Right cardiac atrium (tissue), 5 donors: Measurements from ENCODE around the gene CYP26B1. TPM values are rescaled to one million over a fixed set of nuclear protein-coding genes. Genes with fewer than 3 reads are reported as not detected.

ENCODE experiments used
- ATAC-seq, 2 donors: fragments of 200-7000 bp; cut with Tn5 transposase; one replicate each; pipeline versions ENCODE4 v1.8.0 to v1.9.1; 2020; ENCODE audit warnings: moderate library complexity in 2 of 2, mild to moderate bottlenecking in 1 of 2
- DNase-seq, 3 donors: peaks; one replicate each; pipeline ENCODE4 v3.0.0-alpha.2; 2020
- H3K27ac ChIP-seq: one replicate; pipeline ENCODE4 v1.5.1; 2013; ENCODE audit warnings: mild to moderate bottlenecking, low read length, control low read depth, moderate library complexity
- H3K27me3 ChIP-seq: one replicate; pipeline ENCODE4 v1.6.1; 2013; ENCODE audit not compliant: control insufficient read depth, insufficient read depth
- H3K4me1 ChIP-seq: one replicate; pipeline ENCODE4 v1.6.1; 2013; ENCODE audit warnings: low read length; ENCODE audit not compliant: control insufficient read depth, insufficient read depth
- H3K4me3 ChIP-seq: one replicate; pipeline ENCODE4 v1.5.1; 2013; ENCODE audit warnings: low read length, control low read depth
- H3K9me3 ChIP-seq: one replicate; pipeline ENCODE4 v1.6.1; 2013; ENCODE audit warnings: low read length; ENCODE audit not compliant: control insufficient read depth
- WGBS: extraction: QIAGEN DNeasy Blood & Tissue Kit; methylation state at CpG from one replicate; pipeline ENCODE4 v1.1.7; 2013; 5-methylcytosine and 5-hydroxymethylcytosine counted together
- intact Hi-C, 4 donors: fragments of 100-400 bp; cut with DNase I; formaldehyde crosslinking; loops; one replicate each; pipeline versions ENCODE4 v1.11.0 to v1.14.0; 2022 to 2023
- polyA plus RNA-seq: library from polyadenylated mRNA; stranded (reverse); fragments of 200-250 nt; gene quantifications from one replicate; pipeline ENCODE4 v1.2.3, GENCODE V29; 2013
- total RNA-seq, 4 donors: library from RNA; stranded (reverse); fragmentation: NEBNext Ultra II Directional; extraction: Animal tissue kit (Norgen Biotek cat#: 25700); gene quantifications; one replicate each; pipeline ENCODE4 v1.2.1, GENCODE V29; 2021
- donor health status: healthy with polysubstance abuse.
- donor health status: DM: no; HTN: yes; CAD: no.
- donor health status: DM: no; HTN: no; CAD: no.
- donor health status: DM: no; HTN: yes; CAD: no; lungs with severe emphysema.
- donor health status: DM: yes; HTN: yes; CAD: no.

The CYP26B1 gene
- total and polyA plus RNA-seq, 5 donors, result 5.1 to 30.9 (median 7.2) TPM

DNA sequence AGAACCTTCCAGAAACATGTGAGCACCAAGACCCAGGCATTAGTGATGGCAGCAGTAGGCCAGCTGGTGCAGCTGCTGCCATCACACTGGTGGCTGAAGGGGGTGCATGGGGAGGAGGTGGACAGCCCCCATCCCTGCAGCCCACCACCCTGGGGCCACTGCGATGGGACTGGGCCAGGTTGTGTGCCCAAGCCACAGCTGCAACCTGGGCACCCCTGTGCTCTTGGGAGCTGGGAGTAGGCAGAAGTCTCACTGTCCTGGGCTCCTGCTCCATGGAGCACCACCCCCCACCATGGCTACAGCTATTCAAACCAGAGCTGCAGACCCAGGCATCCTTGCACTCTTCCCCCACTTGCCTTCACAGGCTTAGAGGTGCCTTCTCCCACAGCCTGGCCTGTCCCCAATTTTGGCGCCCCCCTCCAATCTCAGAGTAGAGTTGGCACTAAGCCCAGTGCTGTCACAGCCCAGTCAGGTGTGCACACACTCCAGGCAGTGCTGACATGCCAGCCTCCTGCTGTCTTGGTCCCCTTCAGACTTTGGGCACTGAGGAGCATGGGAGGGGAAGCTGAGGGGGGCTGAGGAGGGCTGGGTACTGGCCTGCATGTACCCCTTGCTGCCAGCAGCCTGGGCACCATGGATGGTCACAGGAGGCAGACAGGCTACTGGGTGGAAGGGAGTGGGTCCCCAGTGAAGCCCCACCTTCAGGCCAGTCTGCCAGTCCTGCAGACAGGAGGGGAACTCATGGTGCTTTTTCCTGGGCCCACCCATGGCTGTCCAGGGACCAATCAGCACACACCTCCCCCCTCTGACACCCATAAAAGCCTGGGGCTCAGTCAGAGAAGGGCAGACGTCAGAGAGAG lies 67.1 kb downstream of the CYP26B1 start:
- H3K4me1 ChIP-seq, result no peaks in the 10 kb centered on the region
- no peak overlapping the region for H3K27ac ChIP-seq
- ATAC-seq (no peak), DNase-seq (no peak)
- H3K27me3 ChIP-seq, result no peaks in the 10 kb centered on the region
- intact Hi-C loops, result no loop called here
- no peak overlapping the region for H3K4me3 ChIP-seq
- no peaks in the 10 kb centered on the region for H3K9me3 ChIP-seq
- 92% methylated on average over 3 of the region's 3 CpGs for WGBS
